ENCODE measurements around the gene TUBGCP2.

Gene TUBGCP2

DNA sequence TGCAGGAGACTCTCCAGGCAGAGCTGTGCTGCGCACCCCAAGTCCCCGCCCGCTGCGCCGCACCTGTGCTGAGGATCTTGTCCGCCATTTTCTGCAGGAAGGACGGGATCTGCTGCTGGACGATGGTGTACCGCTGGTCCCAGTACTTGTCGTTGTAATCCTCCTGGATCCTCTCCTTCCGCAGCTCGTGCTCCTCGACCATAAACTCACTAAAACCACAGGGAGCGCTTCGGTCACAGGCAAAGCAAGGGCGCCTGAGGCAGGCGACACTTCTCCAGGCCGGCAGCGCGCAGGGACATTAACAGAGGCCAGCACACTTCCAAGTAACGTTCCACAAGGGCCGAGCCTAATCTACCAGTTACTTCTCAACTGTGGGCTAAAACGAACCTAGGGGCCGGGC, 18.9 kb downstream of the TUBGCP2 start:
- no peak overlapping the region for H3K4me3 ChIP-seq
- H3K9ac ChIP-seq, result no peak overlapping the region
- H3K4me1 ChIP-seq, result peaks cover 0 to 32% (median 26%) of the 10 kb centered on the region in 10 experiments; a peak in 19 of 20 replicates
- no peak overlapping the region for H3K4me2 ChIP-seq
- H3K36me3 ChIP-seq, result peaks cover 70 to 92% (median 86%) of the 10 kb centered on the region in 11 experiments
- H4K20me1 ChIP-seq, result peaks cover 11 to 64% (median 16%) of the 10 kb centered on the region in 11 experiments; a peak in 18 of 22 replicates
- no peaks in the 10 kb centered on the region for H3K27me3 ChIP-seq
- TF ChIP-seq Cebpa-rat (IDR thresholded peaks at IDR 0.05), result no peak
- no peak overlapping the region for H3K27ac ChIP-seq
- H3K9me3 ChIP-seq (replicated peaks in 1 of 11), result no peaks in the 10 kb centered on the region

DNA sequence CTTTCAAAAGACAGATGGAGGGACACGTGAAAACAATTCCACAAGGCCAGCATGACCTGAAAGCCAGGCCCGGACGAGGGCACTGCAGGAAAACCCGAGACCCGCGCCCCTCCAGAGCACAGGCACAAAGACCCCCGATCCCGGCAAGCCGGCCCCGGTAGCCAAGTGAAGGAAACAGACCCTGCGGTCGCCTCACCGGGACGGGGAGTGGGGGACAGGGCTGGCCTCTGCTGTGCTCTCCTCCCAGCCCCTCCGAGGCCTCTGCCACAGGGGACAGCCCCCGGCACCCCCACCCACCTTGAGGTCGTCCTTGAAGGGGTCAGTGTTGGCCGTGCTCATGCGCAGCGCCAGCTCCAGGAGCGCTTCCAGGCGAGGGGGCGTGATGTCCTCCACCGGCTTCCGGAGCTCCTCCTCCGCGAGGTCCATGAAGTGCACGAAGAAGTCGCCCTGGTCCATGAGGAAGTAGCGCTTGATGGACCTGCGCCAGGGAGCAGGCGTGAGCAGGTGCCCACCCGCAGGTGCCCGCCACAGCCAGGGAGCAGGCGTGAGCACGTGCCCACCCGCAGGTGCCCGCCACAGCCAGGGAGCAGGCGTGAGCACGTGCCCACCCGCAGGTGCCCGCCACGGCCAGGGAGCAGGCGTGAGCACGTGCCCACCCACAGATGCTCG, 20.7 kb downstream of the TUBGCP2 start:
- Histone ChIP-seq H3K27ac (no peak overlapping the region), H3K4me2 (no peak overlapping the region), H3K36me3 (peaks cover 85 to 92% (median 88%) of the 10 kb centered on the region in 11 experiments), H4K20me1 (peaks cover 0 to 65% (median 20%) of the 10 kb centered on the region in 11 experiments; a peak in 17 of 22 replicates), H3K4me3 (no peak overlapping the region), H3K27me3 (no peaks in the 10 kb centered on the region), H3K9me3 (replicated peaks in 1 of 11) (no peaks in the 10 kb centered on the region), H3K9ac (no peak overlapping the region), H3K4me1 (peaks cover 0 to 14% (median 8%) of the 10 kb centered on the region in 10 experiments; a peak in 18 of 20 replicates)
- no peak for TF ChIP-seq Cebpa-rat (IDR thresholded peaks at IDR 0.05)

- no peak for TF ChIP-seq Cebpa-rat (IDR thresholded peaks at IDR 0.05)
- Histone ChIP-seq H3K27ac (no peak overlapping the region), H3K9ac (no peak overlapping the region), H3K9me3 (replicated peaks in 1 of 11) (no peaks in the 10 kb centered on the region), H3K4me1 (peaks cover 0 to 5% (median 0%) of the 10 kb centered on the region in 10 experiments; a peak in 5 of 20 replicates), H3K36me3 (peaks cover 94 to 100% (median 97%) of the 10 kb centered on the region in 11 experiments), H3K4me2 (no peak overlapping the region), H3K4me3 (no peak overlapping the region), H4K20me1 (peaks cover 0 to 74% (median 26%) of the 10 kb centered on the region in 11 experiments; a peak in 14 of 22 replicates), H3K27me3 (no peaks in the 10 kb centered on the region)
Observed at GRCh38 chr10:133286366-133286765, 22.3 kb downstream of the TUBGCP2 start.

DNA sequence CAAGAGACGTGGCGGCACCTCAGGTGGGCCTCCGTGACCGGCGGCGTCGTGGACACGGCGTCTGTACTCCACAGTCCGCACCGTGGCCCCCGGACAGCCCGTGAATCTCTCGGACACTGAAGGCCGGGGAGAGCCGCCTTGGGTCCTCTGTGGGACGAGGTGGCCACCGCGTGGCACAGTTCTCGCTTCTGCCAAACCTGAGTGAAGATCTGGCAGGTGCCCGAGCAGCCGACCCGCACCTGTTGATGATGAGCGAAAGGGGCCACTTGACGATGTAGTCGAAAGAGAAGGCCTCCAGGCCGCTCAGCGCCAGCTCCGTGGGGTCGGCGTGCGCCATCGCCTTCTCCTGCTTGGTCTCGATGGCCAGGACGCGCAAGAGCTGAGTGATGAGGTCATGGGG, 23.5 kb downstream of the TUBGCP2 start:
- Histone ChIP-seq H3K9me3 (replicated peaks in 1 of 11) (no peaks in the 10 kb centered on the region), H3K4me2 (no peak overlapping the region), H3K4me1 (peaks cover 0 to 11% (median 3%) of the 10 kb centered on the region in 10 experiments; a peak in 13 of 20 replicates), H3K27me3 (no peaks in the 10 kb centered on the region), H3K36me3 (peaks cover 96 to 100% (median 98%) of the 10 kb centered on the region in 11 experiments), H3K27ac (no peak overlapping the region), H3K9ac (no peak overlapping the region), H3K4me3 (no peak overlapping the region), H4K20me1 (peaks cover 0 to 83% (median 28%) of the 10 kb centered on the region in 11 experiments; a peak in 14 of 22 replicates)
- no peak for TF ChIP-seq Cebpa-rat (IDR thresholded peaks at IDR 0.05)

DNA sequence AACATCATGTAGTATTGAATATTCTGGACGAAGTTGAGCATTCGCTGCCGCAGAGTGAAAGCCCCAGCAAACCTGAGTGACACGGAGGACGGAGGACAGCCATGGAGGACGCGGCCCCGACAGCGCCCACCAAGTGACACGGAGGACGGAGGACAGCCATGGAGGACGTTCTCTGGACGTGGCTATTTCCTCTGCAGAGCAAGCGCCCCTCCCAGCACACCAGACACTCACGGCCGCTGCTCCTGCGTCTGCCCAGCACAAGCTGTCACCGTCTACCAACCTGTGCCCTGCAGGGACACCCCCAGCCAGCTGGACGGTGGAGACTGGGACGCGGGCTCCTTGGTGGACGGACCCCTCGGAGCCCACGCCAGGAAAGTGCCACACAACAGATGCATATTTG, 24.7 kb downstream of the TUBGCP2 start:
- no peaks in the 10 kb centered on the region for H3K27me3 ChIP-seq
- no peak overlapping the region for H3K9ac ChIP-seq
- H3K9me3 ChIP-seq (replicated peaks in 1 of 11), result no peaks in the 10 kb centered on the region
- H3K4me2 ChIP-seq, result no peak overlapping the region
- no peak overlapping the region for H3K4me3 ChIP-seq
- peaks cover 8 to 23% (median 16%) of the 10 kb centered on the region in 10 experiments for H3K4me1 ChIP-seq
- H3K36me3 ChIP-seq, result peaks cover 85 to 100% (median 97%) of the 10 kb centered on the region in 11 experiments
- peaks cover 3 to 87% (median 38%) of the 10 kb centered on the region in 11 experiments; a peak in 16 of 22 replicates for H4K20me1 ChIP-seq
- no peak for TF ChIP-seq Cebpa-rat (IDR thresholded peaks at IDR 0.05)
- H3K27ac ChIP-seq, result no peak overlapping the region

DNA sequence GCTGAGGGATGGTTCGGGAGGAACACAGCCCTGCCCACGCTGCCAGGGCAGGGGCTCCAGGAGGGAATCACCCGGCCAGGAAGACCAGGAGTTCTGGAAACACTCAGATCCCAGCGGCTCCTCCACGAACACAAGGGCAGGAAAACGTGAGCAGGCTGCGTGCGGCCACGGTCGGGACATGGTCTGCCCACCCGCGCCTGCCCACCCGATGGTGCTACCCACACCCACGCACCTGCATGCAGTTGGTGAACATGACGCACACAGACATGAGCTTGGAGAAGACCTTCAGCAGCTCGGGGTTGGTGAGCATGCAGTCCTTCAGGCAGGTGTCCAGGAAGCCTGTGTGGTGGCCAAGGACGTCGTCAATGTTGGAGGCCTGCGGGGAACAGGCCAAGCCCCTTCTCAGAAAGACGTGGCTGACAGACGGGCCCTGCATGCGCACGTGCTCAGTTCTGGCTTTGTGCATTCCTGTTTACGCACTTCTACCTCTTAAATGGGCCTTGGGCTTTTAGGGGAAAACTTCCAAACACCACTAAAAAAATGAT, 25.8 kb downstream of the TUBGCP2 start:
- Histone ChIP-seq H3K27ac (no peak overlapping the region), H3K4me1 (peaks cover 18 to 34% (median 26%) of the 10 kb centered on the region in 10 experiments), H3K36me3 (peaks cover 75 to 92% (median 88%) of the 10 kb centered on the region in 11 experiments), H4K20me1 (peaks cover 4 to 91% (median 48%) of the 10 kb centered on the region in 11 experiments; a peak in 19 of 22 replicates), H3K9me3 (replicated peaks in 1 of 11) (no peaks in the 10 kb centered on the region), H3K9ac (no peak overlapping the region), H3K4me3 (no peak overlapping the region), H3K27me3 (no peaks in the 10 kb centered on the region), H3K4me2 (no peak overlapping the region)
- TF ChIP-seq Cebpa-rat (IDR thresholded peaks at IDR 0.05), result no peak

- Histone ChIP-seq H3K9ac (no peak overlapping the region), H3K27me3 (peaks cover 0 to 11% (median 6%) of the 10 kb centered on the region in 11 experiments; a peak in 20 of 22 replicates), H3K36me3 (peaks cover 64 to 81% (median 77%) of the 10 kb centered on the region in 11 experiments), H3K27ac (no peak overlapping the region), H4K20me1 (peaks cover 4 to 98% (median 56%) of the 10 kb centered on the region in 11 experiments; a peak in 19 of 22 replicates), H3K4me1 (peaks cover 30 to 45% (median 37%) of the 10 kb centered on the region in 10 experiments), H3K4me2 (no peak overlapping the region), H3K9me3 (replicated peaks in 1 of 11) (no peaks in the 10 kb centered on the region), H3K4me3 (no peak overlapping the region)
- TF ChIP-seq Cebpa-rat (IDR thresholded peaks at IDR 0.05), result no peak
Observed at GRCh38 chr10:133281628-133282372, 26.9 kb downstream of the TUBGCP2 start.

DNA sequence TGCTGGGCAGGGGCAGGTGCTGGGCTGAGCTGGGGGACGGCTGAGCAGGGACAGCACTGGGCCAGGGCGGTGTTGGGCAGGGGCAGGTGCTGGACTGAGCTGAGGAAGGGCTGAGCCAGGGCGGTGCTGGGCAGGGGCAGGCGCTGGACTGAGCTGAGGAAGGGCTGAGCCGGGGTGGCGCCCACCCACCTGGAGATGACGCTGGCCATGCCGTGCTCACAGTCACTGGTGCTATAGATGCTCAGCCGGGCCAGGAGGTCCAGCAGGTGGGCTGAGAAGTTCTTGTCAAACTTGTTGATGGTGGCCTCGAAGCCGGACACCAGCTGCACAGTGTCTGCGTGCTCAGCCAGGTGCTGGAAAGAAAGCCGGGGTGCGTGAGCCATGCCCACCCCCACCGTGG, 27.6 kb downstream of the TUBGCP2 start:
- Histone ChIP-seq H3K4me3 (no peak overlapping the region), H3K9ac (no peak overlapping the region), H3K9me3 (replicated peaks in 1 of 11) (no peaks in the 10 kb centered on the region), H3K27me3 (peaks cover 6 to 18% (median 13%) of the 10 kb centered on the region in 11 experiments), H3K4me1 (peaks cover 37 to 52% (median 45%) of the 10 kb centered on the region in 10 experiments), H3K27ac (no peak overlapping the region), H3K36me3 (peaks cover 57 to 74% (median 70%) of the 10 kb centered on the region in 11 experiments), H4K20me1 (peaks cover 4 to 98% (median 50%) of the 10 kb centered on the region in 11 experiments; a peak in 19 of 22 replicates), H3K4me2 (no peak overlapping the region; a peak in 1 of 22 replicates)
- no peak for TF ChIP-seq Cebpa-rat (IDR thresholded peaks at IDR 0.05)

Measured in BLaER1 treated with 17β-estradiol and CSF1 and Interleukin-3, amounts not matched to agents 10 nM and 100 nM (cell line).